ENCODE data around the gene SLC8B1. TPM values are rescaled to one million over a fixed set of nuclear protein-coding genes. Genes with fewer than 3 reads are reported as not detected.

SLC8B1 gene
- 6.7 to 10.6 TPM (median 9.5 TPM) in 5 replicates for total RNA-seq (2022; extraction: Qiagen RNA extraction; ENCODE audit: low read depth)

GRCh38 chr12:113334786-113335539 is at the start of gene SLC8B1:
Gene SLC8B1, minus strand, starts transcription at chr12:113335109. Its CDS starts 2,231 bp downstream, at chr12:113332878.

DNA sequence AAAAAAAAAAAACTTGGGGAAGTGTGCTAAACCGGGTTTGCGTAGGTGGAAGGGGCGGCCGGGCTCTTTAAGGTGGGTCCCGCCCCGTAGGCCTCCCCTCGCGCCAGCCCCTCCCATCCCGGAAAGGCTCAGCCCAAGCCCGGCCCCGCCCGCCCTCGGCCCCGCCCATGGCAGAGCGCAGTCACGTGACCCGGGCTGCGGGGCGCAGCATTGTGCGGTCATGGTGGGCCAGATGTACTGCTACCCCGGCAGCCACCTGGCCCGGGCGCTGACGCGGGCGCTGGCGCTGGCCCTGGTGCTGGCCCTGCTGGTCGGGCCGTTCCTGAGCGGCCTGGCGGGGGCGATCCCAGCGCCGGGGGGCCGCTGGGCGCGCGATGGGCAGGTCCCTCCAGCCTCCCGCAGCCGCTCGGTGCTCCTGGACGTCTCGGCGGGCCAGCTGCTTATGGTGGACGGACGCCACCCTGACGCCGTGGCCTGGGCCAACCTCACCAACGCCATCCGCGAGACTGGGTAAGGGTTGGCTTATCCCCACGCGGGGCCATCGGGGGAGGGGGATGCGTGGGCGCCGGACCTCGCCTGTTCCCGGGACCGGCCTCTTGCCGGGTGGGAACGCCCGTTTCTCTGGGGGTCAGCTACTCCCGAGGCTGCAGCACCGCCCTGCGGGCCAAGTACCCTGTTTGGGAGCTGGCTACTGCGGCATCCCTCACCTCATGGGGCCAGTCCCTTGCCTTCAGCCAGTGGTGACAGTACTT is 23.6 kb upstream of the SLC8B1 start, which contains the start of gene PLBD2:
TSS of gene PLBD2 (plus strand) at position 207 of the 752 bp plus-strand sequence. CDS start at position 221, 14 bp downstream.

Other genes starting within 250 kb of the SLC8B1 start
- gene RASAL1, start 199.3 kb downstream of the SLC8B1 start, total RNA-seq (2022; extraction: Qiagen RNA extraction; ENCODE audit: low read depth): 0.24 to 0.85 TPM (median 0.30 TPM) in 5 replicates
- 0.09 to 0.37 TPM (median 0.12 TPM) in 4 of 5 replicates, not detected in the other for gene CFAP73, start 185.4 kb downstream of the SLC8B1 start, total RNA-seq (2022; extraction: Qiagen RNA extraction; ENCODE audit: low read depth)
- 49.9 to 80.9 TPM (median 73.8 TPM) in 5 replicates for gene DDX54, start 149.6 kb downstream of the SLC8B1 start, total RNA-seq (2022; extraction: Qiagen RNA extraction; ENCODE audit: low read depth)
- gene RITA1, start 149.4 kb downstream of the SLC8B1 start, total RNA-seq (2022; extraction: Qiagen RNA extraction; ENCODE audit: low read depth): 24.9 to 34.6 TPM (median 33.9 TPM) in 5 replicates
- gene TPCN1, start 113.6 kb downstream of the SLC8B1 start, total RNA-seq (2022; extraction: Qiagen RNA extraction; ENCODE audit: low read depth): 18.6 to 22.2 TPM (median 19.2 TPM) in 5 replicates
- 27.4 to 34.4 TPM (median 33.7 TPM) in 5 replicates for gene PLBD2, start 23.5 kb upstream of the SLC8B1 start, total RNA-seq (2022; extraction: Qiagen RNA extraction; ENCODE audit: low read depth)
- gene SDS, start 68.8 kb upstream of the SLC8B1 start, total RNA-seq (2022; extraction: Qiagen RNA extraction; ENCODE audit: low read depth): 0.34 to 1.1 TPM (median 0.82 TPM) in 5 replicates
- 24.3 to 29.0 TPM (median 26.8 TPM) in 5 replicates for gene SDSL, start 87.3 kb upstream of the SLC8B1 start, total RNA-seq (2022; extraction: Qiagen RNA extraction; ENCODE audit: low read depth)
- 0.03 to 0.08 TPM (median 0.07 TPM) in 3 of 5 replicates, not detected in the others for gene LHX5, start 136.8 kb upstream of the SLC8B1 start, total RNA-seq (2022; extraction: Qiagen RNA extraction; ENCODE audit: low read depth)

Data from A549 treated with GW870086 at 1 μM for 4 hours (cell line).